ENCODE data around the gene LMTK2. TPM values are rescaled to one million over a fixed set of nuclear protein-coding genes. Genes with fewer than 3 reads are reported as not detected.

The LMTK2 gene
- total RNA-seq, 5 donors from 2014 or later (not counting 1 experiment from before 2014, with no cell fraction given), result 15.4 to 26.8 (median 23.4) TPM

Other genes starting within 250 kb of the LMTK2 start
- gene ASNS, start 234.5 kb upstream of the LMTK2 start, total RNA-seq, result 10 to 100 TPM; 15.4 to 46.0 (median 27.7) TPM
- gene OCM2, start 116.7 kb upstream of the LMTK2 start, total RNA-seq, result not detected
- under 1 TPM in 1 of 5 donors, not detected in 4; 0.55 TPM for gene BHLHA15, start 104.6 kb downstream of the LMTK2 start, total RNA-seq
- gene TECPR1, start 145.4 kb downstream of the LMTK2 start, total RNA-seq, result 100 to 1,000 TPM; 118 to 192 (median 162) TPM
- gene BRI3, start 174.8 kb downstream of the LMTK2 start, total RNA-seq, result 10 to 100 TPM; 53.4 to 73.0 (median 61.2) TPM

Measured in T-cell (primary cell).